Measurements from ENCODE around the gene EHD1.
"Not testable (repeated sequence)": the region's sequence is repeated elsewhere in the genome, so short reads cannot be mapped to it uniquely, and the experiment has no call there.

EHD1 gene

DNA sequence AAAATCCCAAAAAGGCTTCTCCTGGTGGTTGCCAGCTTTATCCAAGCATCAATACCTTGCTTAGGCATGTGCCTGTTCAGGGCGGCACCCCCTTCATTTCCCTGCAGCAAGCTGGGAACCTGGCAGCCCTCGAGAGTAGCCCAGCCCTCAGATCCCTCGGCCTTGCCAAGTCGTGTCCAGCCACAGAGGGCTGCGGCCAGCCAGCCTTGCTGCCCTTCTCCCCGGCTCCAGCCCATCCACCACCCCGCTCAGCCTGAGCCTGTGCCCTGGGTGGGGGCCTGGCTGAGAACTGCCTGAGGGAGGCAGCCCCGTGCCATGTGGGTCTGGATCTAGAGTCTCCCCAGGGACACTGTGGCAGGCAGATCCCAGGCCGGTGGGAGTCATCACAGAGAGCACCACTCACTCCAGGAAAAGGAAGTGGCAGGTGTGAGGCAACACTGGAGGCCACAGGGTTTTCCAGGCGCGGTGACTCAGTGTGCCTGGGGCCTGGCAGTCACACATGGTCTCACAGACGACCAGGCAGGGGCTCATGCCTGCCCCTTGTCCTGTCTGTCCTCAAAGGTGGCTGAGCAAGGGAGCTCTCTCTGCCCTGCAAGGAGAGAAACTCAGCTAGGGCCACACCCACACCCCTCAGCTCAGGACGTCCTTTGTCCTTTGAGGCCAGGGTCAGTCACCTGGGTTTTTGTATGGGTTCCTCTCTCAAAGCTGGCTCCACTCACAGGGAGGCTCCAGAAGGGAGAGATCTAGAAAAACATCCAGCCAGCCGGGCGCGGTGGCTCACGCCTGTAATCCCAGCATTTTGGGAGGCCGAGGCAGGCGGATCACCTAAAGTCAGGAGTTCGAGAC is 21.8 kb downstream of the EHD1 start:
- DNase-seq (ENCODE audit: low read depth) = no peak

DNA sequence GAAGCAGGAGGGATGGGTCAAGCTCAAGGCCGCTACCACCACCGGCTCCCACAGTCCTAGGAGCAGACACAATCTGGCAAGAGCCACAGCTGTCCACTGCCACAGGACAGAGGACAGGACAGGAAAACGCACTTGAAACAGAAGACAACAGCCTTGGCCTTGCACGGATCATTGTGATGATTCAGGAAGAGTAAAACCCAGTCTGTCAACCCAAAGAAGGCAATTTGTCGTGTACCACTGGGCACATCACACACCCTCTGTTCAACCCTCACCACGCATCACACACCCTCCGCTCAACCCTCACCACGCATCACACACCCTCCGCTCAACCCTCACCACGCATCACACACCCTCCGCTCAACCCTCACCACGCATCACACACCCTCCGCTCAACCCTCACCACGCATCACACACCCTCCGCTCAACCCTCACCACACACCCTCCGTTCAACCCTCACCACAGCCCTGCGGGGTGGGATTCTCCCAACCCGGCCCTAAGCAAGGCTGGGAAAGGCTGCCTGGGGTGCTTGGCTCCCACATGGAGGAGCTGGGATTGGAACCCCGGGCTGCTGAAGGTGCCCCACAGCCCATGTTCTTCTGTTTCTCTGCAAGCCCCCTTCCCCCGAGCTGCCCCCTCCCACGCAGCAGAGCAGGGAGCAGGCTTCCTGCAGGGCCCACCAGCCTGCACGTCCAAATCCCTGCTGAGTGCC is 22.7 kb downstream of the EHD1 start:
- DNase-seq (ENCODE audit: low read depth) = no peak

DNA sequence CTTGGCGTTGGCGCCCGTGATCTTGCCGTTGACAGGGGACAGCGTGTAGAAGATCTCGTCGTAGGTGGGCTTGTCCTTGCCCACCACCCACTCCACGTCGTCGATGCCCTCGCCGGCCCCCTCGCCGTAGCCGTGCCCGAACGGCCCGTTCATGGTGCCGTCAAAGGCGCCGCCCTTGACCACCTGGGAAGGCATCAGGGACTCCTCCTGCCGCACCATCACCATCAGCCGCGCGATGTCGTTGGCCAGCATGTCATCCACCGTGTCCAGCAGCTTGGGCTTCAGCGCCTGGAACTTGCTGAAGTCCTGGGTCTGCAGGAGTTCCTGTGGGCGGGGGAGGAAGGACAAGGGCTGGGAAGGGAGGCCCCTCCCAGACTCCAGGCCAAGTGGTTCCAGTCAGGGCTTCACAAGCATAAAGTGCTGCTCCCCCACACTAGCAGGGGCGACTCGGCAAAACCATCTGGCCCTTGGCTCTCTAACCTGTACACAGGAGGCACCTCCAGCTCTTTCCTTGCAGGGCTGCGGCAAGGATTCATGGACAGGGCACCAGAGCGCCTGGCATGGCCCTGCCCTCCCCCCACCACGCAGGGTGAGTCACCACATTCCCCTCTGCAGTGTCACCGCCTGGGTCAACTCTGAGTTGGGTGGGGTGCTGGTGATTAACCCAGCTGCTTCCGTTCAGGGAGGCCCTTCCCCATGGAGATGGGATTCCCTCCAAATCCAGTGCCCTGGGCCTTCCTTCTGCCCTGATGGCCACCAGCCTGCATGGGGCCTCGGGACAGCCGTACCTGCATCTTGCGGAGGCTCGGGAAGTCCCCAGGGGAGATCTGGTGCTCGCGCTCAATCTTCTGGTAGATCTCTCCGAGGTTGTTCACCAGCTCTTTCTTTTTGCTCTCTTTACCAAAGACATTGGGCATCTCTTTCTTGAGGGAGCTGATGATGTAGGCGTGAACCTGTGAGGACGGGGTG is 23.6 kb downstream of the EHD1 start:
- DNase-seq (ENCODE audit: low read depth) = no peak

DNA sequence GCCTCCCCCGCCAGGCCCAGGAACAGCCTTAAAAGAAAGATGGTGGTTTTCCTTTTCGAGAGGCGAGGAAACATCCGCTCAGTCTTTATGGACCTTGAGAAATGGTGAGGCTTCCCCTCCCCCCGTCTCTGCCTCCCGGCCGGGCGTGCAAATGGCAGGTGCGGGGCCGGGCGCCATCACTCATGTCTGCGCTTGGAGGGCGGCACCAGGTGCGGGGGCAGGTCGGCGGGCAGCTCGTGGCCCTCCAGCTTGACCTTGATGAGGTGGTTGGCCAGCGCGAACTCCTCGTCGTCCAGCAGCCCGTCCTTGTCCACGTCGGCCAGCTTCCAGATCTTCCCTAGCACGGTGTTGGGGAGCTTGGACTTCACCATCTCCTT is 24.3 kb downstream of the EHD1 start:
- no peak for DNase-seq (ENCODE audit: low read depth)

DNA sequence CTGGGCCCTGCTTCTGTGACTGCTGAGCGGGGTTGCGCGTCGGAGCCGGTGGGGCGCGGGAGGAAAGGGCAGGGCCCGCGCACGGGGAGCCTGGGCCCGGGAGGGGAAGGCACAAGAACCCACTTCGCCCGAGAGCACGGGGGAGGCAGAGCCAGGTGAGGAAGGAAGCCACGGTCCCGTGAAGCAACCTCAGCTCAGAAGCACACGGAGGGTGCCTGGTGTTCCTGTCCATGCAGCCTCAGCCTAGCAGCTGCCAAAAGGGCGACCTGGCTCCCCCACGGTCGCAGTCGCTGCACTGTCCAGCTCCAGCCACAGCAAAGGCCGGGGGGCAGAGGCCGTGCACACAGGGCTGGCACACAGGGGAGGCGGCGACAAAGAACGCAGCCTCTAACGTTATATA is 24.7 kb downstream of the EHD1 start:
- no peak for DNase-seq (ENCODE audit: low read depth)

DNA sequence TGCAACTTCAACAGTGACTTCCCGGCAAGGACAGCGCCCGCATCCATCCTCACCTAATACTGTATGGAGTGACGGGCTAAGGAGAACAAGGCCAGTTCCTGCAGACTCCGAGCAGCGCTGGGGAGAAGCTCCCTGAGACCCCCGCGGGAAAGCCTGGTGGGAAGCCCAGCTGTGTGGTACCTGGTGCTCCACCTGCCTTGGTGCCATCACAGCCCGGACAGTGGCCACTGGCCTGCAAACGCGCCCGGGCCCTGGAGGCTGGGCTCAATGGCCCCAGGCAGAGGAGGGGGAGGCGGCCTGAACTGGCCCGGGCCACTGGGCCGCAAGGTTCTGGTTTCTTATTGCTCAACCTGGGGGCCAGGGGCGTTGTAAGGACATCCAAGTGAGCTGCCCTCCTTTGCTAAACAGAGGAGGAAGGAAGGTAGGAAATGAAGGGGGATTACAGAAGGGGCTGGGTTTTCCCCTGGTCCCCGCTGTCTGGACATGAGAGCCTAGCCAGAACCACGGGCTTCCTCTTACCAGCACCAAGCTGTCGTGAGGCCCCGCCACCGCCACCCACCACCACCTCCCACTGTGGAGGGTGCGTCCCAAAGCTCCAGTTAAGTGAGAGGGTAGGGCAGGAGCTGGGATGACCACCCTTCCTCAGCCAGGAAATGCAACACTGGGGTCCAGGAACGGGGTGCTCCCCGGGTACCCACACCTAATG is 25.5 kb downstream of the EHD1 start:
- no peak for DNase-seq (ENCODE audit: low read depth)

DNA sequence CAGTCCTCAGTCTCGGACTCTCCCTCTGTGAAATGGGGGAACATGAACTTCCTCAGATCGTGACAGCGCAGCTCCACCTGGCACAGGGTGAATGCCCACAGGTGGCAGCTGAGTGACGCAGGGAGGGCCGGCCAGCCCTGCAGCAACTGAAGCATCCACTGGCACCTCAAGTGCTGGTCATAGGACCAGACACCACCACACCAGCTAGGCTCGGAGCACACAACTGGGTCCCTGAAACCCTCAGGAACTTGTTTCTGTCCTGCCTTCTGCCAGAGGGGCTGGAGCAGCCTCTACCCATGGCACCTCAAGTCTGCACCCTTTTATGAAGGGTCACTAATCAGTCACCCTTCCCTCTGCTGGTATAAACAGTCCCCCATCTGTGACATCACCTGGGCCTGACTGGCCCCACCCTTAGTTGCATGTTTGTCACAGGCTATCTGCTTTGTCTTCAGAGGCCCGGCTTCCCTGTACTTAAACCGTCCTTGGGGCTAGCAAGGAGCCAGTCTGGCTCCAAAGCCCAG is 26.5 kb downstream of the EHD1 start:
- no peak for DNase-seq (ENCODE audit: low read depth)

DNA sequence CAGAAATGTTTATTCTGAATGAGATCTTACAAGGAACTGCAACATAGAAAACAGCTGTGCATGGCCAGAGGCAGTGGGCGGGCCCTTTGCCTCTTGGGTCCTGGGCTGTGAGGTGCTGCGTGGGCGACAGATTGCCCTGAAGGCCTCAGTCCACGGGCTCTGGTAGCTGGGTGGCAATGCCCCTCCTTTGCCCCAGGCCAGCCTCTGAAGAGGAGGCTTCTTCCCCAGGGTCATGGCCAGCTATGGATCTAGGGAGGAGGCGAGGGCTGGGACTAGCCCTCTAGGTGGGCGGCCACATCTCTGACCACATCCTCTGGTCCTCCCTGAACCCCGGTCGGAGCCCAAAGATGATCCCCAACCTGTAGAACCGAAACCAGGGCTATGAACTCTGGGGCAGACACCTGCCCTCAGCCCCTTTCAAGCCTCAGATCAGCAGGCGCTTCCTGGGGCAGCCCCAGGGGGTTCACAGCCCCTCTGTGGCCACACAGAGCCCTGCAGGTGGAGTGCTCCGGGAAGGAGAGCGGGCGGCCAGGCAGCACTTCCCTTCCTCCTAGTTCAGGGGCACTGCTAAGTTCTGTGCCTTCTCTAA is 27.3 kb downstream of the EHD1 start:
- no peak for DNase-seq (ENCODE audit: low read depth)

DNA sequence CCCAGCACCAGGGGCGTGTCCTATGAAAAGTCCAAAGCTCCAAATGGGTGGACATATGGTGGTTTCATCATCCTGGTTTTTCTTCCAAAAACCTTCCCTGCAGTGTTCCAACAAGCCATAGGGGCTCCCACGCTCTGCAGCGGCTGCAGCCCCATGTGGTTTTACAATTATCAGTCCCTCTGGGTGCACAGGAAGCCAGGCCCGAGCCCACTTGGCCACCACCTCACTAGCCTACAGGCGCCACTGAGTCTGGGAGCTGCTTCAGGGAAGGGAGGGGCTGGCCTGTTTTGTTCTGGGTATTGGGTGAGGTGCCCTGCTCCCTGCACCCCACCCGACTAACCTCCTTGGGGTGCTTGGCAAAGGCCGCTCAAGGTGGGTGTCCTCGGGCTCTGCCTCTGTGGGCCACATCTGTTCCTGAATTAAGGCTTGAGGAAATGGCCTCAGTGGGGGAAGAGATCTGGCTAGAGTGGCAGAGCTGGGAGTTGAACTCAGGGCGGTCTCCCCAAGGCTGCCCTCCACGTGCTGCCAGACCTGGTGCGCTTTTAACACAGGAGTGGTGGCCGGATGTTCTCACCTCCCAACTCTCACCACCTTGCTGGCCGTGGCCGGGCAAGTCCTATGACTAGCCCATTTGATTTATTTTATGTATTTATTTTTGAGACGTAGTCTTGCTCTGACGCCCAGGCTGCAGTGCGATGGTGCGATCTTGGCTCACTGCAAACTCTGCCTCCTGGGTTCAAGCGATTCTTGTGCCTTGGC is 28.6 kb downstream of the EHD1 start:
- DNase-seq (ENCODE audit: low read depth) = no peak

DNA sequence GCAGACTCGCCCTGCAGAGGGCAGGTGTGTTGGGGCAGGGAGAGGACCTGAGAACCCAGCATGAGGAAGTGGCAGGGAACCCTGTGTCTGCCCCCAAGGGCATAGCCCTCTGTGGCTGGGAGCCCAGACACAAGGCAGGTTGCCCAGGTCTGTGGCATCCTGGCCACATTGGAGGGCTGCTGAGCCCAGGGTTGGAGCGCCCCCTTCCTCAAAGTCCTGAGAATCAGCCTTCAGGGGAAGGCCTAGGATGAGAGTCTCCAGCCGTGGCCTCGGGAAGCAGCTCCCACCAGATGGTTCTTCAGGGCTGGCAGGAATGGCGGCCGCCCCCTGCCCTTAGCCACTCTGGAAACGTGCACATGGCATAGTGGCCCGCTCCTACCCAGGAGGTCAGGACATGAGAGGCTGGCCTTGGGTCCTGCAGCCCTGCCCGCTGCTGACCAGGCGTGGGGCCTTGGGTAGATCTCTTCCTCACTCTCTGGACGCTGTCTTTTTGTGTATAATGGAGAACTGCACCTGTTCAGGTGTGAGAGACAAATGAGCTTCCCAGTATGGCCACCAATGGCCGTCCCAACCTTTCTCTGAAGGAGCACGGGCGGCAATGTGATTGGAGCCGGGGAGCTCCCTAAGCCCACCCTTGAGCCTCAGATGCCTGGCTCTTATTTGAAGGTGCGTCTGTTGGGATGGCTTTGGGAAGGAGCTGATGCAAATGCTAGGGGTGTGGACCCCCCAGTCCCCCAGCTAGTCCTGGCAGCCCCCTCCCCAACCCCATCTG is 29.4 kb downstream of the EHD1 start:
- no peak for DNase-seq (ENCODE audit: low read depth)

DNA sequence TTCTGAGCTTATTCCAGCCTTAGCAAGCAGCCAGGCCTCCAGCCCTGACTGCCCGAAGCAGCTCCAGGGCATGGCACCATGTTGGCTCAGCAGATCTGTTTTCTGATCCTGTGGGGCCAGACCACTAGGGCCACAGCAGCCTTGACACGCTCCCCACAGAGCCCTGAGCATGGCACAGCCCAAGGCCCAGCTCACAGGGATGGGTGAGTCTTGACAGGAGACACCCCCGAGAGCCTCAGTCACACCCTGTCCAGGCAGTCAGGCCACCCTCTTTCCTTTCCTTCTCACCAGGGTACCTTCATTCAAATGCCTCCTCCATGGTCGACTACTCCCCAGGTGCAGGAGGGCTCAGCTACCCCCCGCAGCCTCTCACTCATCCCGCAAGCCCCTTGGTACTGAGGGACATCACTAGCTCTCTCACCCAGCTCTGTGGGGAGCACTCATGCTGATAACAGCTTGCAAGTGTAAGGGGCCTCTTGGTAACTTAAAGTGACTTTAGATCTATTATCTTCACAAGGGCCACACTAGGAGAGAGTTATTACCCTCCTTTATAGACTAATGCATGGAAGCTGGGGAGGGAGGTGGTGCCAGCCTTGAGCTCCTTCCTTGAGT is 30.1 kb downstream of the EHD1 start:
- no peak for DNase-seq (ENCODE audit: low read depth)

DNA sequence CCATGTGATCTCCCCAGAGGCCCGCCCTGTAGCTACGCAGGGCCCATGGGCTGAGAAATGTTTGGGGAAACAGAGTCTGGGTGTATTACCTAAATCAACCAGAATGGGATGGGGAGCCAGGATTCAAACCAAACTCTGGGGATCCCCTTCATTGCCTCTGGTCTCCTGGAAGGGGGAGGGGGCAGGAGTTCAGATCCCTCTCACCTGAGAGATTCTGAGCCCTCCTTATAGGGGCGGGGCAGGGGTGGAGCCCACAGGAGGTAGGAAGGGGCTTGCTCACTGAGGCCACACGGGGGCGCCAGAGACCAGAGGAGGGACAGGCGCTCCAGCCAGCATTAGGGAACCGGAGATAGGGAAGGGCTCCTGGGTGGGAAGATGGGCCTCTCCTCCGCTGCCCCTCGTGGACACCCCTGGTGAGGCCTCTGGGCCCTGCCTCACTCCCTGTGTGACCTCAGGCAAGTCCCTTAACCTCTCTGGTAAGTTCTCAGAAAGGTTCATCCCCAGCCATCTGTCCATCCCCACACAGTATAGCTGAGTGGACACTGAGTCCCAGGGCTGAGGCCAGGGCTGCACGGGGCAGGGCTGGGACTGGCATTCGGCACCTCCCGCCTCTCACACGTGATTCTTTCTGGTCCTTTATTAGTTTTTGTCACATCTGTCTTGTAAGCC is 31.3 kb downstream of the EHD1 start:
- DNase-seq (ENCODE audit: low read depth) = peak; percentile 88

DNA sequence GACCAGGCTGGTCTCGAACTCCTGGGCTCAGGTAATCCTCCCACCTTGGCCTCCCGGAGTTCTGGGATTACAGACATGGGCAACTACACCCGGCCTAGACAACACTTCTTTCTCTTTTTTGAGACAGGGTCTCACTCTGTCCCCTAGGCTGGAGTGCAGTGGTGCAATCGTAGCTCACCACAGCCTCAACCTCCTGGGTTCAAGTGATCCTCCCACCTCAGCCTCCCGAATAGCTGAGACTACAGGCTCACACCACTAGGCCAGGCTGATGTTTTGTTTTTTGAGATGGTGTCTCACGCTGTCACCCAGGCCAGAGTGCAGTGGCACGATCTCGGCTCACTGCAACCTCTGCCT is 32.7 kb downstream of the EHD1 start:
- DNase-seq (ENCODE audit: low read depth) = not testable (repeated sequence)

DNA sequence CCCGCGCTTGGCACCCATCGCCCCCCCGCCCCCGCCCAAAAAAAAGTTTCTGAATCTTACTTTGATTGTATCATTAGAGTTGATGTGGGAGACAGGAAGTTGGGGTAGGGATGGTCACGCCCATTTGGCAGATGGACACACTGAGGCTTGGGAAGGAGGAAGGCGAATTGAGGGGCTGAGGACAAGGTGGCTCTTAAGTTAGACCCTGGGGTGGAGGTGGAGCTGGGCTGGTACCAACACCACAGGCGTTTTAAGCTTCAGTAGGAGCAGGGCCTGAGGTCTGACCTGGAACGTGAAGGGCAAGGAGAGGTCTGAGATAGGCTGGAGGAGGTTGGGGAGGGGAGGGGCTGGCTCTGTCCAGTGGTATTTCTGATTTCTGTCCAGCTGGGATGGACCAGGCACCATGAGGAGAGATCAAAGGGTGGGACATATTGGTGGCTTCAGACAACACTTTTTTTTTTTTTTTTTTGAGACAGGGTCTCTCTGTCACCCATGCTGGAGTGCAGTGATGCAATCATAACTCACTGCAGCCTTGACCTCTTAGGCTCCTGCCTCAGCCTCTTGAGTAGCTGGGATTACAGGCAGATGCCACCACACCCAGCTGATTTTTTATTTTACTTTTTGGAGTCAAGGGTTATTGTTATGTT is 33.2 kb downstream of the EHD1 start:
- DNase-seq (ENCODE audit: low read depth) = no peak

DNA sequence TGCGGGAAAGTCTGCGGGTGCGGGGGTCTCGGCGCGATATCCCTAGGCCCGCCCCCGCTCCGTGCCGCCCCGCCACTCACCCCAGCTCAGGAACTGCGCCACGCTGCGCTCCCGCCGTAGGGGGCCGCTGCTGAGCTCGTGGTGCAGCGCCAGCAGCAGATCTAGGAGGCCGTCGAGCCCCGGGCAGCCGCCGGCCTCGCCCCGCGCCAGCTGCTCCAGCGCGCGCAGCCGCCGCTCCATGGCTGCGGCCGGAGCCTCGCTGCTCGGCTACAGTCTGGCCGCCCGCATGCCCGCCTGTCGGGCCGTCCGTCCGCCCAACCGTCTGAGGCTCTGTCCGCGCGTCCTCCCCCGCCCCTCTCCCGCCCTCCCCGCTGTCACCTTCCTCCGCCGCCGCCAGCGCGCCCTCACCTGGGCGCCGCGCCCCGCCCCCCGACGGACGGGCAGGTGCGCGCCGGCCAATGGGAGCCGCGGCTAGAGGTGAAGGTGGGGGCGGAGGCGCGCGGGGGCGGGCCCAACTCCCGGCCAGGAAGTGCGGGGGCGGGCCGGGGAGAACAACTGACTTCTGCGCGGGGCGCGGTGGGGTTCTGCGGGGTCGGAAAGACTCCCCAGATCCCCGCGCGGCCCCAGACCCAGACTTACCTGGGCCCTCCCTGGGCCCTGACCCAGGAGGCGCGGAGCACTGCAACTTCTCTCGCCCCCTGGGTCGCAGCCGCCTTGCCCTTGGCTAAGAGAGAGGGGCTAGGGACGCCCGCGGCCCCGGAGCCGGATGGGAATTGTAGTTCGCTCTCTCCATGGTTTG is 33.9 kb downstream of the EHD1 start, which contains the start of gene CDC42BPG:
Gene CDC42BPG, minus strand, starts transcription at position 324 of the 799 bp plus-strand sequence. Its CDS starts 84 bp downstream, at position 240.
- no peak for DNase-seq (ENCODE audit: low read depth)

DNA sequence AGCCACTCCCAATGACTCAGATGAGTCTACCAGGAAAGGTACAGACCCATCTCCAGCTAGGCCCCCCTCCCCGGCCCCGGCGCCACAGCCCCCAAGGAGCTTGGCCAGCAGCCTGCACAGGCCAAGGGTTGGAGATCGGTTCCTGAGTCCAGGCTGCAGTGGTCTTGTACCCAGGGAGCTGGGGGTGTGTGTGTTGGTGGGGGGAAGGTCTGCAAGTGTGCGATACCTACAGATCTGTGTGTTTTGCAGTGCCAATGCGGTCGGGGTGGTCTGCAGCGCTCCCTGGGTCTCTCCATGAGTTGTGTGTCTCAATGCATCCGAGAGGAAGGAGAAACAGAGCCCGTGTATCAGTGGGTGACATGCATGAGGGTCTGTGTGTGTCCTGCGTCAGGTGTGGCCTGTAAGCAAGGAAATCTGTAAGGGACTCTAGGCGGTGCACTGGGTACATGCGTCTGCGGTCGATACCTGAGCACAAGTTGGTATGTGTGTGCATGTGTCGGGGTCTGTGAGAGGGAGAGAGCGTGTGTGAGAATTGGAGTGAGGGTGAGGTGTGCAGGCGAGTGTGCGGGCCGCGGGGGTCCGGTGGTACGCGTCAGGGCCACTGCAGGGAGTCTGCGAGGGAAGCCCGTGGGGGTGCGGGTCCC is 34.6 kb downstream of the EHD1 start:
- no peak for DNase-seq (ENCODE audit: low read depth)

Data from activated gamma-delta T cell treated with anti-CD3 and anti-CD28 coated beads, Interleukin-2, amount 50 U/mL, for 16 hours (primary cell).